Neural progenitor cell (in vitro differentiated cells): ENCODE results near the gene OTUD7B.

Source experiments
- EZH2 ChIP-seq: fragments of 200-600 bp; sonication (generic); IDR thresholded peaks from 2 replicates; pipeline ENCODE4 v1.6.1; 2017; ENCODE audit warnings: antibody characterized with exemption, mild to moderate bottlenecking, moderate library complexity
- EZH2phosphoT487 ChIP-seq: fragments of 200-600 bp; sonication (generic); IDR thresholded peaks from 2 replicates; pipeline ENCODE4 v1.6.1; 2017; ENCODE audit warnings: antibody characterized with exemption
- TF ChIP-seq, protein P1 (sequence below): fragments of 200-600 bp; sonication (generic); IDR thresholded peaks from 2 replicates; pipeline ENCODE4 v1.5.1; 2017; ENCODE audit warnings: antibody characterized with exemption, mild to moderate bottlenecking

DNA sequence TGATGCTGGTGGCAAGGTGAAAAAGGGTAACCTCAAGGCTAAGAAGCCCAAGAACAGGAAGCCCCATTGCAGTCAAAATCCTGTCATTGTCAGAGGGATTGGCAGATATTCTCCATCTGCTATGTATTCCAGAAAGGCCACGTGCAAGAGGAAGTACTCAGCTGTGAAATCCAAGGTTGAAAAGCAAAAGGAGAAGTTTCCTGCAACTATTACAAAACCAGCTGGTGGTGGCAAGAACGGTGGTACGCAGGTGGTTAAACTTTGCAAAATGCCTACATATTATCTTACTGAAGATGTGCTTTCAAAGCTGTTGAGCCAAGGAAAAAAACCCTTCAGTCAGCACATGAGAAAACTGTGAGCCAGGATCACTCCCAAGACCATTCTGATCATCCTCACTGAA is 43.4 kb upstream of the OTUD7B start:
- TF ChIP-seq, protein P1, sequence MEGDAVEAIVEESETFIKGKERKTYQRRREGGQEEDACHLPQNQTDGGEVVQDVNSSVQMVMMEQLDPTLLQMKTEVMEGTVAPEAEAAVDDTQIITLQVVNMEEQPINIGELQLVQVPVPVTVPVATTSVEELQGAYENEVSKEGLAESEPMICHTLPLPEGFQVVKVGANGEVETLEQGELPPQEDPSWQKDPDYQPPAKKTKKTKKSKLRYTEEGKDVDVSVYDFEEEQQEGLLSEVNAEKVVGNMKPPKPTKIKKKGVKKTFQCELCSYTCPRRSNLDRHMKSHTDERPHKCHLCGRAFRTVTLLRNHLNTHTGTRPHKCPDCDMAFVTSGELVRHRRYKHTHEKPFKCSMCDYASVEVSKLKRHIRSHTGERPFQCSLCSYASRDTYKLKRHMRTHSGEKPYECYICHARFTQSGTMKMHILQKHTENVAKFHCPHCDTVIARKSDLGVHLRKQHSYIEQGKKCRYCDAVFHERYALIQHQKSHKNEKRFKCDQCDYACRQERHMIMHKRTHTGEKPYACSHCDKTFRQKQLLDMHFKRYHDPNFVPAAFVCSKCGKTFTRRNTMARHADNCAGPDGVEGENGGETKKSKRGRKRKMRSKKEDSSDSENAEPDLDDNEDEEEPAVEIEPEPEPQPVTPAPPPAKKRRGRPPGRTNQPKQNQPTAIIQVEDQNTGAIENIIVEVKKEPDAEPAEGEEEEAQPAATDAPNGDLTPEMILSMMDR: no peak
- TF ChIP-seq EZH2 (no peak), EZH2phosphoT487 (no peak)
